Activated CD4-positive, alpha-beta T cell treated with anti-CD3 and anti-CD28 coated beads for 48 hours (primary cell): ENCODE measurements around the gene MLLT3.

ENCODE experiments used
- DNase-seq: peaks from one replicate; pipeline ENCODE4 v3.0.0-alpha.2; 2020

MLLT3 gene

GRCh38 chr9:20407013-20407412, 215.3 kb downstream of the MLLT3 start:
- DNase-seq: no peak

- no peak for DNase-seq
Observed at GRCh38 chr9:20406344-20406743, 216.0 kb downstream of the MLLT3 start.

GRCh38 chr9:20405616-20406015, 216.7 kb downstream of the MLLT3 start:
- no peak for DNase-seq

- DNase-seq: no peak
Observed at GRCh38 chr9:20405078-20405477, 217.2 kb downstream of the MLLT3 start.

- no peak for DNase-seq
Observed at GRCh38 chr9:20404192-20404813, 218.0 kb downstream of the MLLT3 start.

GRCh38 chr9:20403346-20403745, 219.0 kb downstream of the MLLT3 start:
- DNase-seq: no peak

- no peak for DNase-seq
Observed at GRCh38 chr9:20402273-20402875, 219.9 kb downstream of the MLLT3 start.

GRCh38 chr9:20398536-20399338, 223.6 kb downstream of the MLLT3 start:
- no peak for DNase-seq

GRCh38 chr9:20397348-20397747, 225.0 kb downstream of the MLLT3 start:
- DNase-seq: no peak

- peak; percentile 12 for DNase-seq
Observed at GRCh38 chr9:20396509-20396908, 225.8 kb downstream of the MLLT3 start.

- no peak for DNase-seq
Observed at GRCh38 chr9:20395651-20396050, 226.6 kb downstream of the MLLT3 start.

GRCh38 chr9:20394969-20395368, 227.3 kb downstream of the MLLT3 start:
- no peak for DNase-seq

- DNase-seq: no peak
Observed at GRCh38 chr9:20391208-20391607, 231.1 kb downstream of the MLLT3 start.

- DNase-seq: no peak
Observed at GRCh38 chr9:20390400-20390799, 231.9 kb downstream of the MLLT3 start.

- DNase-seq: no peak
Observed at GRCh38 chr9:20387062-20387461, 235.2 kb downstream of the MLLT3 start.

GRCh38 chr9:20384642-20385041, 237.7 kb downstream of the MLLT3 start:
- DNase-seq: no peak

- no peak for DNase-seq
Observed at GRCh38 chr9:20382460-20383071, 239.7 kb downstream of the MLLT3 start.

GRCh38 chr9:20380546-20380945, 241.8 kb downstream of the MLLT3 start:
- no peak for DNase-seq

- DNase-seq: no peak
Observed at GRCh38 chr9:20379804-20380225, 242.5 kb downstream of the MLLT3 start.

- DNase-seq: no peak
Observed at GRCh38 chr9:20378851-20379250, 243.4 kb downstream of the MLLT3 start.

GRCh38 chr9:20377790-20378189, 244.5 kb downstream of the MLLT3 start:
- no peak for DNase-seq

- no peak for DNase-seq
Observed at GRCh38 chr9:20376731-20377375, 245.4 kb downstream of the MLLT3 start.

- DNase-seq: no peak
Observed at GRCh38 chr9:20376042-20376441, 246.3 kb downstream of the MLLT3 start.
